Measurements from ENCODE around the gene VAMP2.

Gene VAMP2

GRCh38 chr17:8155231-8155995 is 7.3 kb downstream of the VAMP2 start:
- no peak for DNase-seq (ENCODE audit: low spot score)

DNA sequence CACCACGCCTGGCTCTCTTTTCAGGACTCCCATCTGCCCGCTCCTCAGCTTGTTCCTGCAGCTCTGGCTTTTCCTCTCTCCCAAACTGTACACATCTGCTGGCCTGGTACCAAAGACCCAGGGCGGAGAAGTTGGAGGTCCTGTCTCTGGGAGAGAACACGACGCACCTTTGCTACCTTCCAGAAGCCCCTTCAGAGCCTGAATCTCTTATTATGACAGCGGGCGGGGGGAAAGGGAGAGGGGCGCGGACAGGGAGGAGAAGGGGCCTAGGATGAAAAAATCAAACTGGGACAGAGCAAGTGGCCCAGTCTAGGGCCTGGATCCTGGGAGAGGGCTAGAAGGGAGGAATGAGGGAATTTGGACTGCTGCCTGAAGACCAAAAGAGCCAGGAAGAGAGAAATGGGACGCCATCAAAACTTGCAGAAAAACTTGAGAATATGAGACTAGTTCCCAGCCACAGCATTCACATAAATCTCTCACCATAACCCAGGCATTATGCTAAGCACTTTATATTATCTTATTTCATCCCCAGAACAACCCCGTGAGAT is 8.1 kb downstream of the VAMP2 start:
- no peak for DNase-seq (ENCODE audit: low spot score)

GRCh38 chr17:8153957-8154607 is 8.7 kb downstream of the VAMP2 start:
- peak; percentile 95 for DNase-seq (ENCODE audit: low spot score)

DNA sequence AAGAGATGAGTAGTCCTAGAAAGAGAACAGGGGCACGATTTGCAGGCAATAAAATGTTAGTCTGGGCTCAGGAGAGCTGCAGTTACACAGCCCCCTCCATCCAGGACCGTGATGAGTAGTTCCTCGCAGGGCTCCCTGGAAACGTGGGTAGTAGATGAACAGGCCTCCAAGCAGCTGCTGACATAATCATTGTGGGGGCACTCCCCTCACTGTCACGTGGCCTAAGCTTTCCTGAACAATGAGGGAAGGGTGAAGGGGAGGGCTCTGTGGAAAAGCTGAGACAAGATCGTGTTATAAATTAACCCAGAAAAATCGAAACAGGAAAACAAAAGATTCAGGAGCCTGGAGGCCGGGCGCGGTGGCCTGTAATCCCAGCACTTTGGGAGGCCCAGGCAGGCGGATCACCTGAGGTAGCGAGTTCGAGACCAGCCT is 9.2 kb downstream of the VAMP2 start:
- DNase-seq (ENCODE audit: low spot score), result peak; percentile 78

DNA sequence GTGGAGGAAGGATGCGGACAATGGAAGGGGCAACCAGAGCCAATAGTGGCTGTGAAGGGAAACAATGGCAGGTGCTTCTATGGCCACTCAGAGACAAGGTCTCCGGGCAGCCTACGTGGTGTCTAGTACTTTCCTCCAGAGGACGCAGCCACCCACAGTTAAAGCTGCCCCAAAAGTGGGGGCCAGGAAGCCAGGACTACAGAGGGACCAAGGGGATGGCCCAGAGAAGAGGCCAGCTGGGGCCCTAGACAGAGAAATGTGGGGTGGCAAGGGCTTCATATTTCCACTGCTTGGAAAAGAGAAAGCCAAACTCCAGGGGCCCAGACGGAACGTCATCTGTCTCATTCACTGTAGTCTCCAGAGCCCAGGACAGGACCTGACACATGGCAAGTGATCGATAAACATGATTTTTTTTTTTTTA is 9.7 kb downstream of the VAMP2 start:
- no peak for DNase-seq (ENCODE audit: low spot score)

- DNase-seq (ENCODE audit: low spot score), result peak; percentile 91
Observed at GRCh38 chr17:8152112-8152775, 10.5 kb downstream of the VAMP2 start, which contains the start of gene PER1. TSS of gene PER1 (minus strand) at chr17:8152404. CDS start at chr17:8150706, 1,698 bp downstream.

DNA sequence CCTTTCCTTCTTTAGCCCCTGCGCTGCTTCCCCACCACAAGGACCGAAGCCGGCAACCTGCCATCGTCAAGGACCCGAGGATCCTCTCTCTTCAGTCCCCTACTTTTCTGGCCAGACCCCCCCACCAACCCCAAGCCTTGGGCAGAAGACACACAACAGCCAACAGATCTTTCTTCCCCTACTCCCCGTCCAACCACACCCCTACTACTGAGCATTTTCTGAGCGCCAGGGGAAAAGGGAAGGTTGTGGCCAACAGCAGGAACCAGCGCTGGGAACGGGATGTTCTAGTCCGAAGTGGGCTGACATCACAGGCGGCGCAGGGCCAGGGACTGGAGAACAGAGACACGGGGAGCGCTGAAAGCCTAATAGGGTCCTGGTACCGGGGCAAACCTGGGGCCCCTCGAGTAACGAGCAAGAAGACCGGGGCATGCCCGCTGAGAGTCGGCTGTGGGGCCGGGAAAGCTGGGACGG is 11.1 kb downstream of the VAMP2 start:
- DNase-seq (ENCODE audit: low spot score), result peak; percentile 69

- peak; percentile 82 for DNase-seq (ENCODE audit: low spot score)
Observed at GRCh38 chr17:8151120-8151640, 11.6 kb downstream of the VAMP2 start.

- DNase-seq (ENCODE audit: low spot score), result no peak
Observed at GRCh38 chr17:8150194-8151119, 12.3 kb downstream of the VAMP2 start.

DNA sequence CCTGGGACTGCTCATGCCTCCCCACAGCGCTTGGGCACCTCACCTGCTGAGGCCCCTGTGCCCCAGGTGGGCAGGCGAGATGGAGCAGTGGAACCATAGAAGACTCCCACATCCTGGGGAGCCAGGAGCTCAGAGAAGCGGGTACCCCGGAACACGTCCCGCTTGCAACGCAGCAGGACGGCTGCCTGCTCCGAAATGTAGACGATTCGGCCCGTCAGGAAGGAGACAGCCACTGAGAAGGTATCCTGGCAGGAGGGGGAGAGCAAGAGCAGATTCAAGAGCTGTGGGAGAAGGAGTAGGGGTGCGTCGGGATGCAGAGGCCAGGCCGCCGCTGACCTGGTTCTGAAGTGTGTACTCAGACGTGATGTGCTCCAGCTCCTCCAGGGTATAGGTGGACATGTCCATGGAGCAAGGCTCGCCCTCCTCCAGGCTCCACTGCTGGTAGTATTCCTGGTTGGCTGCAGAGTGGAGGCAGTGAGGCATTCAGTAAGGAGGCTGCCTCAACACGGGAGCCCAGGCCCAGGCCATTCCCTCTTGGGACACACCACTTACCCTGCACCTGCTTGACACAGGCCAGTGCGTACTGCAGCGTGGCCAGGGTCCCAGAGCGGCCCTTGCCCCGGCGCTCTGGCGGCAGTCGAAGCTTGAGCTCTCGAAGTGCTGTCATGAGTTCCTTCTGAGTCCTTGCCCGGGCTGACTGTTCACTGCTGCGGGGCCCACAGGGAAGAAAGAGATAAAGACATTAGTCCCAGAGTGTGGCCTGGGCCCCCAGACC is 13.1 kb downstream of the VAMP2 start:
- DNase-seq (ENCODE audit: low spot score), result no peak

DNA sequence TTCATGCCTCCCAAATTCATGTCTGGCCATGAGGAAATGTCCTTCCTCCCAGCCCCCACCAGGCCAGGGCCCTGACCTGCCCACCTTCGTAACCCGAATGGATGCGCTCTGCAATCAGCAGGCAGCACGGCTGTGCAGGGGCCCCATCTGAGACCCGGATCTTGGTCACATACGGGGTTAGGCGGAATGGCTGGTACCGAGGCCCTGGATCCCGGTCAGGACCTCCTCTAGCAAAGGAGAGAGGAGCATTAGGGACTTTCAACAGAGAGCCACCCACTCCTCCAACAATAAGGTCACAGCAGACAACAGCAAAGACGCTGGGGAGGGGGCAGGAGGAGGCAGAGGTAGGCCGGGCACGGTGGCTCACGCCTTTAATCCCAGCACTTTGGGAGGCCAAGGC is 14.2 kb downstream of the VAMP2 start:
- no peak for DNase-seq (ENCODE audit: low spot score)

DNA sequence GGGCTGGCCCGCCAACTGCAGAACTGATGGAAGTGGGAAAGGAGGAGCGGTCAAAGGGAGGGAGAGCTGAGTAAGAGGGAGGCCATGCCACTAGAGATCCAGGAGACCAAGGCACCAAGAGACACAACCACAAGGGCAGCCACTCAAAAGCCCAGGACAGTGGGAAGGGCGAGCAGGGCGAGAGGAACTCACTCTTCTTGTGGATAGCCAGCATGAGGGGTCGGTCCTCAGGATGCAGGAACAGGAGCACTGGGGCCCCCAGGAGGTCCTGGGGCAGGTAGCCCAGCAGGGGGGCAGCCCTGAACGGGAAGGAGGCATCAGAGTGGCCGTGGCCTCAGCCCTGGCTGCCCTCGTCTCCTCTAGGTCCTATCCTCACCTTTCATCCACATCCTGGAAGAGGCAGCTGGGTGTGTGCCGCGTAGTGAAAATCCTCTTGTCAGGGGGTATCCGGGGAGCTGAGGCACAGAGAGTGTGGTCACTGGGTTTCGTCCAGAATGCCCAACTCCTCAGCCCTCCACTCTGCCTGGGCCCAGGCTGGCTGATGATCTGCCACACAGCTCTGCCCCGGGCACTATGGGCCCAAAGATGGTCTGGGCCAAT is 14.8 kb downstream of the VAMP2 start:
- no peak for DNase-seq (ENCODE audit: low spot score)

DNA sequence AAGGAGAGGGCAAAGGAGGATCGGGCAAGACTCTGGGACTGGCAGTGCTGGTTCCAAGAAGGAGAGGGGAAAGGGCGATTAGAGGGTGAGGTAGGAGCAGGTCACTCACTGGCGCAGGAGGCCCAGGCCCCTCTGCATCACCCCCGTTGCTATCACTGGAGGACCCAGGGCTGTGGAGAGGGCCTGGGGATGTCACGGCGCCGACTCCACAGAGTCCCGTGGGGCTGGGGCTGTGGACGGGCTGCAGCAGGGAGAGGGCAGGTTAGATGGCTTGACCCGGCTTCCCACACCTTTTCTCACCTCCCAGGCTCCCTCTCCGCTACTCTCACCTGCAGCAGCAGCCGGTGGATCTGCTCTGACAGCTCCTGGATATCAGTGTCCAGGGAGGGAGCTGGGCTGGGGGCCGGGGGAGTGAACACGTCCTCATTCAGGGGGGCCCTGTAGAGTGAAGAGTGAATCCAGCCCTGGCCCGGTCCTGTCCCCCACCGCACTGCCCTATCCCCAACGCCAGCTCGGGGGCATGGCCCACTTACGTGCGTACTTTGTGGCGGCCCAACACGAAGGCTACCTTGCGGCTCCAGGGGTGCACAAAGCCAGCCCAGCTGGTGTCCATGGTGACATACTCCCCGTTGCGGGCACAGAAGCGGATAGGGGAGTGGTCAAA is 15.5 kb downstream of the VAMP2 start:
- DNase-seq (ENCODE audit: low spot score), result no peak

- DNase-seq (ENCODE audit: low spot score), result no peak
Observed at GRCh38 chr17:8146381-8147140, 16.2 kb downstream of the VAMP2 start.

DNA sequence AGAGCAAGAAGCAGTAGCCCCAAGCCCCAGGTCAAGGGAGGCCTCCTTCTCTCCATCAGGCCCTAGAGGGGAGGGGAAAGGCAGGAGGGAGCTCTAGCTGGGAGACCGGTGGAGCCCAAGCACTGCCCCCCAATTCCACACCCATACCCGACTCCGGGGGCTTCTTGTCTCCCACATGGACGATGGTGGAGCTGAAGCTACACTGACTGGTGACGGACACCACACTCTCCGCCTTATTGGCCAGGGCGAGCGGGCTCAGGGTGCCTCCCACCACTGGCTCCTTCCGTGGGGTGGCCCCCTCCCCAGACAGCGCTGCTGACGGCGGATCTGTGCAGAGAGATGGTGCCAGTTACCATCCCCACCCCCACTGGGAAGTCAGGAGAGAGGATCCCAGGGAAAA is 16.9 kb downstream of the VAMP2 start:
- no peak for DNase-seq (ENCODE audit: low spot score)

DNA sequence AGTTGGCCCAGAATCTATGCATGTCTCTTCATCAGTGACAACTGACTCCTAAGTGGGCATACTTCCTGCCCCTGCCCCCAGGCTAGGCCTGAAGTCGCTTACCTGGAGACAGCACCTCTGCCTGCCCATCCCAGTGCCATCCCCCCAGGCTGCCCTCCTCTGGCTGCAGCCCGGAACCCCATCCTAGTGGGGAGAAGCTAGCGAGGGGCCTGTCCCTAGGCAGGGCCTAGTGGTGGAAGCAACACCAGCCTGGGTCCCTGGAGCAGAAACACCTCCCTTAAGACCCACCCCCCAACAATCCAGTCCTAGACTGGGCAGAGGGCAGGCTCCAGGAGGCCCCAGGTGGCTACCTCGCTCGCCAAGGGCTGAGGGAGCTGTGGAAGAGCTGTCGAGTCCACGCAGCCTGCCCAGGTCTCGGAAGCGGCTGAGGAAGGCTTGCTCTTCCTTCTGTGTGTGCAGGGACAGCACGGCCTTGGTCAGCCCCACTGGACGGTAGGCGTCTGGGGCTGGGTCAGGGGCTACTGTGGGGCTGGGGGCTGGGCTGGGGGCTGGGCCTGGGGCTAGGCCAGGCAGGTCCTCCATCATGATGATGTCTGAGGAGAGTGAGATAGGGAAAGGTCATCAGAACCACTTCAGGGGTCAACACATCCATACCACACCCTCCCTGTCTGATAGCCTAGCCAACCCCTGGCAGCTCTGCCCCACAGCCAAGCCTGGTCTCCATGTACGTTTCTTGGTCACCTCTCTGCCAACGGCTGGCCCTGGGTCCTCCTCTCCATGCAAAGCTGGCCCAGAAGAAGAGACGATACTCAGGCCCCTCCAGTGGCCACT is 18.1 kb downstream of the VAMP2 start:
- DNase-seq (ENCODE audit: low spot score), result no peak

- DNase-seq (ENCODE audit: low spot score), result no peak
Observed at GRCh38 chr17:8143581-8144400, 19.0 kb downstream of the VAMP2 start.
